Nephron (organoid): Measurements from ENCODE around the gene CAMTA1.

Experiments
- H3K27ac Mint-ChIP-seq, 3 experiments: 2 replicates each; pipeline ENCODE4 v1.8.0; 2020; ENCODE audit warnings: mixed read lengths in 3 of 3, mild to moderate bottlenecking in 2 of 3, moderate library complexity in 1 of 3
- H3K27me3 Mint-ChIP-seq: 2 replicates; pipeline ENCODE4 v1.8.0; 2021; ENCODE audit warnings: low read depth, mild to moderate bottlenecking, moderate library complexity, mixed read lengths
- H3K36me3 Mint-ChIP-seq: 2 replicates; pipeline ENCODE4 v1.8.0; 2020; ENCODE audit warnings: low read depth, mixed read lengths
- H3K4me1 Mint-ChIP-seq: 2 replicates; pipeline ENCODE4 v1.8.0; 2020; ENCODE audit warnings: mixed read lengths
- H3K4me3 Mint-ChIP-seq, 3 experiments: 2 replicates each; pipeline ENCODE4 v1.8.0; 2020; ENCODE audit warnings: mild to moderate bottlenecking in 3 of 3, mixed read lengths in 3 of 3, moderate library complexity in 2 of 3
- H3K9me3 Mint-ChIP-seq: 2 replicates; pipeline ENCODE4 v1.8.0; 2020; ENCODE audit warnings: mixed read lengths
- CTCF ChIP-seq, 3 experiments: fragments of 200-600 bp; sonication (generic); IDR thresholded peaks; one replicate each; pipeline ENCODE4 v1.5.0; 2021; ENCODE audit warnings: antibody characterized with exemption in 3 of 3; ENCODE audit not compliant: unreplicated experiment in 3 of 3

The CAMTA1 gene

GRCh38 chr1:7232441-7233236 lies 447.4 kb downstream of the CAMTA1 start:
- no peaks in the 10 kb centered on the region for H3K9me3 Mint-ChIP-seq
- peaks cover 19% of the 10 kb centered on the region for H3K27me3 Mint-ChIP-seq
- no peak overlapping the region for H3K27ac Mint-ChIP-seq
- no peak overlapping the region for H3K4me3 Mint-ChIP-seq
- no peak for TF ChIP-seq CTCF (IDR thresholded peaks at IDR 0.05; ENCODE audit: unreplicated experiment in 3 of 3)
- H3K36me3 Mint-ChIP-seq = no peaks in the 10 kb centered on the region
- H3K4me1 Mint-ChIP-seq = peaks cover 6% of the 10 kb centered on the region

- H3K27ac Mint-ChIP-seq = no peak overlapping the region
- no peaks in the 10 kb centered on the region for H3K36me3 Mint-ChIP-seq
Measured at GRCh38 chr1:7233237-7233540, 447.9 kb downstream of the CAMTA1 start.

GRCh38 chr1:7233646-7234470 lies 448.6 kb downstream of the CAMTA1 start:
- Mint-ChIP-seq H3K27me3 (peaks cover 19% of the 10 kb centered on the region), H3K4me3 (no peak overlapping the region), H3K9me3 (no peaks in the 10 kb centered on the region), H3K36me3 (no peaks in the 10 kb centered on the region), H3K27ac (no peak overlapping the region), H3K4me1 (peaks cover 6% of the 10 kb centered on the region)
- no peak for TF ChIP-seq CTCF (IDR thresholded peaks at IDR 0.05; ENCODE audit: unreplicated experiment in 3 of 3)

More at GRCh38 chr1:7233237-7233540, 447.9 kb downstream of the CAMTA1 start:
- no peak for TF ChIP-seq CTCF (IDR thresholded peaks at IDR 0.05; ENCODE audit: unreplicated experiment in 3 of 3)
- Mint-ChIP-seq H3K9me3 (no peaks in the 10 kb centered on the region), H3K27me3 (peaks cover 19% of the 10 kb centered on the region), H3K4me1 (peaks cover 6% of the 10 kb centered on the region), H3K4me3 (no peak overlapping the region)

GRCh38 chr1:7234471-7234755 lies 449.2 kb downstream of the CAMTA1 start:
- no peak overlapping the region for H3K4me3 Mint-ChIP-seq
- no peak overlapping the region for H3K27ac Mint-ChIP-seq
- peaks cover 6% of the 10 kb centered on the region for H3K4me1 Mint-ChIP-seq
- peaks cover 19% of the 10 kb centered on the region for H3K27me3 Mint-ChIP-seq
- no peaks in the 10 kb centered on the region for H3K9me3 Mint-ChIP-seq
- no peak for TF ChIP-seq CTCF (IDR thresholded peaks at IDR 0.05; ENCODE audit: unreplicated experiment in 3 of 3)
- no peaks in the 10 kb centered on the region for H3K36me3 Mint-ChIP-seq

GRCh38 chr1:7235871-7236517 lies 450.7 kb downstream of the CAMTA1 start:
- H3K4me3 Mint-ChIP-seq = no peak overlapping the region
- H3K4me1 Mint-ChIP-seq = peaks cover 6% of the 10 kb centered on the region

More at GRCh38 chr1:7235871-7236517, 450.7 kb downstream of the CAMTA1 start:
- H3K36me3 Mint-ChIP-seq = no peaks in the 10 kb centered on the region
- no peak for TF ChIP-seq CTCF (IDR thresholded peaks at IDR 0.05; ENCODE audit: unreplicated experiment in 3 of 3)
- no peaks in the 10 kb centered on the region for H3K9me3 Mint-ChIP-seq
- no peak overlapping the region for H3K27ac Mint-ChIP-seq
- H3K27me3 Mint-ChIP-seq = peaks cover 19% of the 10 kb centered on the region
